GM19395 (cell line): ENCODE results near the gene MEIKIN.

ENCODE experiments used
- ATAC-seq: cut with Tn5 transposase; IDR thresholded peaks from one replicate; pipeline ENCODE4 v1.9.1; 2021; ENCODE audit warnings: mild to moderate bottlenecking, moderate library complexity; ENCODE audit not compliant: unreplicated experiment

The MEIKIN gene

GRCh38 chr5:131774652-131775367 lies 170.7 kb downstream of the MEIKIN start:
- ATAC-seq, result no peak

GRCh38 chr5:131773805-131774204 lies 171.7 kb downstream of the MEIKIN start:
- ATAC-seq, result no peak

- no peak for ATAC-seq
Measured at GRCh38 chr5:131771692-131772091, 173.8 kb downstream of the MEIKIN start.

- no peak for ATAC-seq
Measured at GRCh38 chr5:131769961-131770360, 175.5 kb downstream of the MEIKIN start.

- ATAC-seq, result no peak
Measured at GRCh38 chr5:131769336-131769735, 176.1 kb downstream of the MEIKIN start.

GRCh38 chr5:131767891-131768290 lies 177.6 kb downstream of the MEIKIN start:
- no peak for ATAC-seq

GRCh38 chr5:131766689-131767088 lies 178.8 kb downstream of the MEIKIN start:
- ATAC-seq, result no peak

- ATAC-seq, result no peak
Measured at GRCh38 chr5:131765261-131765660, 180.2 kb downstream of the MEIKIN start.

GRCh38 chr5:131763968-131764367 lies 181.5 kb downstream of the MEIKIN start:
- no peak for ATAC-seq

GRCh38 chr5:131760793-131761192 lies 184.7 kb downstream of the MEIKIN start:
- no peak for ATAC-seq

- no peak for ATAC-seq
Measured at GRCh38 chr5:131759704-131760103, 185.8 kb downstream of the MEIKIN start.

GRCh38 chr5:131758520-131758900 lies 187.0 kb downstream of the MEIKIN start:
- ATAC-seq, result peak; percentile 45

GRCh38 chr5:131757830-131758519 lies 187.5 kb downstream of the MEIKIN start:
- ATAC-seq, result peak; percentile 59
